H1 (cell line): ENCODE results near the gene CIRBP. TPM values are rescaled to one million over a fixed set of nuclear protein-coding genes. Genes with fewer than 3 reads are reported as not detected.

ENCODE experiments used
- CTCF ChIA-PET: fragments of 300-600 bp; sonication (Branson Sonifier 250); formaldehyde crosslinking; loops from one replicate; lab custom pipeline; 2021; ENCODE audit not compliant: partially characterized antibody; lab: Charles Lee
- POLR2A ChIA-PET: fragments of 300-600 bp; sonication (Branson Sonifier 250); formaldehyde crosslinking; loops from one replicate; lab custom pipeline; 2021; ENCODE audit warnings: inconsistent platforms; ENCODE audit not compliant: partially characterized antibody; lab: Charles Lee
- DNase-seq, 2 experiments: peaks; one replicate each; pipeline versions ENCODE4 v3.0.0 to v3.0.0-alpha.2; 2010 to 2022; ENCODE audit warnings: low spot score in 2 of 2, low read depth in 1 of 2, mixed read lengths in 1 of 2
- FAIRE-seq: peaks from 2 replicates; lab custom pipeline; 2011; peaks lifted over from hg19 to GRCh38; lab: Jason Lieb, UNC
- H2AFZ ChIP-seq: 2 replicates; pipeline ENCODE4 v1.8.1; 2012; ENCODE audit warnings: low read length, inconsistent platforms
- H2AK5ac ChIP-seq: 2 replicates; pipeline ENCODE4 v1.6.1; 2013; ENCODE audit warnings: low read depth, low read length
- H2BK120ac ChIP-seq: replicated peaks from 2 replicates; pipeline ENCODE3; 2013; ENCODE audit warnings: low read depth, low read length, inconsistent platforms
- H2BK12ac ChIP-seq: 2 replicates; pipeline ENCODE4 v1.6.1; 2013; ENCODE audit warnings: low read depth, low read length
- H2BK15ac ChIP-seq: 2 replicates; pipeline ENCODE4 v1.6.1; 2013; ENCODE audit warnings: low read length
- H2BK20ac ChIP-seq: 2 replicates; pipeline ENCODE4 v1.6.1; 2013; ENCODE audit warnings: low read length
- H2BK5ac ChIP-seq: 2 replicates; pipeline ENCODE4 v1.6.1; 2013; ENCODE audit warnings: low read depth, low read length
- H3K14ac ChIP-seq: 2 replicates; pipeline ENCODE4 v1.6.1; 2013; ENCODE audit warnings: inconsistent platforms; ENCODE audit not compliant: insufficient read length
- H3K18ac ChIP-seq: 2 replicates; pipeline ENCODE4 v1.6.1; 2013; ENCODE audit warnings: low read length; ENCODE audit errors: extremely low read depth
- H3K23ac ChIP-seq: 2 replicates; pipeline ENCODE4 v1.6.1; 2013; ENCODE audit warnings: inconsistent platforms; ENCODE audit not compliant: insufficient read length
- H3K23me2 ChIP-seq: 2 replicates; pipeline ENCODE4 v1.6.1; 2013; ENCODE audit warnings: low read depth, low read length
- H3K27ac ChIP-seq: 2 replicates; pipeline ENCODE4 v1.6.1; 2011; ENCODE audit warnings: low read depth, low read length, inconsistent platforms
- H3K27me3 ChIP-seq, 4 experiments: replicated peaks in 1 of 4; 1 replicate in 1 of 4; 2 replicates in 3 of 4; pipeline versions ENCODE4 v1.6.1 to v1.8.1; 2011 to 2013; ENCODE audit warnings: low read length in 3 of 4, mild to moderate bottlenecking in 3 of 4, inconsistent platforms in 2 of 4, mixed read lengths in 2 of 4, moderate library complexity in 1 of 4; ENCODE audit not compliant: control insufficient read depth in 3 of 4, insufficient read depth in 3 of 4; ENCODE audit errors: extremely low read depth in 1 of 4
- H3K36me3 ChIP-seq, 4 experiments: 2 replicates each; pipeline versions ENCODE4 v1.6.1 to v1.8.1; 2011 to 2013; ENCODE audit warnings: mild to moderate bottlenecking in 4 of 4, low read length in 3 of 4, moderate library complexity in 2 of 4, control low read depth in 1 of 4, inconsistent platforms in 1 of 4; ENCODE audit not compliant: insufficient read depth in 4 of 4, control insufficient read depth in 2 of 4
- H3K4ac ChIP-seq: replicated peaks from 2 replicates; pipeline ENCODE3; 2013; ENCODE audit warnings: low read length, low read depth, mixed read lengths, inconsistent platforms; ENCODE audit not compliant: insufficient read length
- H3K4me1 ChIP-seq, 4 experiments: replicated peaks in 1 of 4; 1 replicate in 1 of 4; 2 replicates in 3 of 4; pipeline versions ENCODE4 v1.6.1 to v1.8.1; 2011 to 2013; ENCODE audit warnings: low read length in 3 of 4, inconsistent platforms in 2 of 4, mixed read lengths in 1 of 4; ENCODE audit not compliant: insufficient read depth in 4 of 4, control insufficient read depth in 3 of 4
- H3K4me2 ChIP-seq, 2 experiments: 2 replicates each; pipeline versions ENCODE4 v1.6.1 to v1.8.1; 2011 to 2013; ENCODE audit warnings: low read depth in 2 of 2, low read length in 2 of 2, control low read depth in 1 of 2, inconsistent platforms in 1 of 2, mild to moderate bottlenecking in 1 of 2; ENCODE audit not compliant: insufficient read depth in 1 of 2
- H3K4me3 ChIP-seq, 4 experiments: fragments of 200-600, 300-600 bp in 1 of 4; sonication (generic), shearing (Covaris generic), sonication (Bioruptor Twin) in 1 of 4; 2 replicates each; pipeline versions ENCODE4 v1.5.1 to v1.8.1; 2011 to 2016; ENCODE audit warnings: low read length in 4 of 4, low read depth in 3 of 4, control low read depth in 2 of 4, inconsistent platforms in 2 of 4, mild to moderate bottlenecking in 2 of 4, mixed read lengths in 1 of 4, moderate library complexity in 1 of 4; ENCODE audit not compliant: insufficient read depth in 2 of 4; ENCODE audit errors: extremely low read depth in 1 of 4
- H3K56ac ChIP-seq: replicated peaks from 2 replicates; pipeline ENCODE3; 2013; ENCODE audit warnings: low read depth, mild to moderate bottlenecking, mixed read lengths, low read length, inconsistent platforms; ENCODE audit not compliant: insufficient read length
- H3K79me1 ChIP-seq: 2 replicates; pipeline ENCODE4 v1.6.1; 2013; ENCODE audit warnings: low read depth, low read length, control low read depth
- H3K79me2 ChIP-seq, 2 experiments: 2 replicates each; pipeline versions ENCODE4 v1.6.1 to v1.8.1; 2012 to 2013; ENCODE audit warnings: low read length in 2 of 2, mild to moderate bottlenecking in 2 of 2, inconsistent platforms in 1 of 2; ENCODE audit not compliant: insufficient read depth in 2 of 2, control insufficient read depth in 1 of 2
- H3K9ac ChIP-seq, 4 experiments: replicated peaks in 1 of 4; 1 replicate in 1 of 4; 2 replicates in 3 of 4; pipeline versions ENCODE4 v1.6.1 to v1.8.1; 2011 to 2013; ENCODE audit warnings: low read depth in 3 of 4, low read length in 3 of 4, control low read depth in 2 of 4, mild to moderate bottlenecking in 2 of 4, moderate library complexity in 2 of 4, inconsistent platforms in 1 of 4; ENCODE audit errors: extremely low read depth in 1 of 4
- H3K9me3 ChIP-seq, 2 experiments: 2 replicates each; pipeline versions ENCODE4 v1.6.1 to v1.8.1; 2012 to 2013; ENCODE audit warnings: mild to moderate bottlenecking in 2 of 2, moderate library complexity in 2 of 2, control low read depth in 1 of 2, inconsistent platforms in 1 of 2, low read depth in 1 of 2, low read length in 1 of 2, mixed read lengths in 1 of 2; ENCODE audit not compliant: insufficient read depth in 2 of 2
- H4K20me1 ChIP-seq, 2 experiments: replicated peaks in 1 of 2; 2 replicates each; pipeline versions ENCODE3 to v1.8.1; 2011 to 2013; ENCODE audit warnings: inconsistent platforms in 2 of 2, low read length in 2 of 2, mild to moderate bottlenecking in 1 of 2; ENCODE audit not compliant: insufficient read depth in 2 of 2, control insufficient read depth in 1 of 2
- H4K5ac ChIP-seq: 2 replicates; pipeline ENCODE4 v1.6.1; 2013; ENCODE audit warnings: low read length, low read depth, mixed read lengths, inconsistent platforms; ENCODE audit not compliant: insufficient read length
- H4K8ac ChIP-seq: 2 replicates; pipeline ENCODE4 v1.8.0; 2013; ENCODE audit warnings: mild to moderate bottlenecking, moderate library complexity, low read length, inconsistent platforms; ENCODE audit not compliant: insufficient read depth; ENCODE audit errors: extremely low read depth
- H4K91ac ChIP-seq: replicated peaks from 2 replicates; pipeline ENCODE3; 2013; ENCODE audit warnings: low read length, mixed read lengths, inconsistent platforms; ENCODE audit not compliant: insufficient read length
- CEBPB ChIP-seq: IDR thresholded peaks from 2 replicates; pipeline ENCODE4 v1.6.1; 2012; ENCODE audit warnings: low read depth, low read length
- FOSL1 ChIP-seq: IDR thresholded peaks from 2 replicates; pipeline ENCODE4 v1.6.1; 2011; ENCODE audit warnings: mild to moderate bottlenecking, low read depth, low read length, moderate library complexity; ENCODE audit not compliant: insufficient read depth
- GTF2F1 ChIP-seq: IDR thresholded peaks from 2 replicates; pipeline ENCODE4 v1.6.1; 2012; ENCODE audit warnings: low read depth, low read length, improper control_type of control experiment, borderline replicate concordance
- HDAC6 ChIP-seq: IDR thresholded peaks from one replicate; pipeline ENCODE4 v1.7.1; 2012; ENCODE audit warnings: low read depth, mild to moderate bottlenecking, inconsistent platforms, low read length, moderate library complexity
- WGBS, 2 experiments: shearing (Covaris generic) in 1 of 2; methylation state at CpG; one replicate each; pipeline versions ENCODE4 v1.1.6 to v1.1.7; 2013 to 2015; ENCODE audit warnings: low lambda C conversion rate in 2 of 2, mixed read lengths in 2 of 2, inconsistent platforms in 1 of 2, low coverage in 1 of 2, missing lambda C conversion rate in 1 of 2; ENCODE audit not compliant: insufficient replicate concordance in 2 of 2, insufficient coverage in 1 of 2, insufficient read length in 1 of 2; ENCODE audit errors: extremely low coverage in 1 of 2, missing lambda C conversion rate in 1 of 2; 5-methylcytosine and 5-hydroxymethylcytosine counted together
- polyA plus RNA-seq, 7 experiments: library from polyadenylated mRNA; depleted of rRNA in 3 of 7; stranded (reverse) in 5 of 7; unstranded in 2 of 7; fragments of >200 nt in 5 of 7; fragments of 200-250 nt in 2 of 7; gene quantifications; 1 replicate in 5 of 7; 2 replicates in 1 of 7; 4 replicates in 1 of 7; pipeline versions ENCODE4 v1.2.1 to v1.2.3, GENCODE V29; 2011 to 2013; ENCODE audit warnings: missing spikeins in 2 of 7, mixed read lengths in 2 of 7
- total RNA-seq: library from RNA; stranded (reverse); fragmentation: NEBNext Ultra II Directional; extraction: Animal tissue kit (Norgen Biotek cat#: 25700); gene quantifications from 2 replicates; pipeline ENCODE4 v1.2.1, GENCODE V29; 2021

Gene CIRBP
- total and polyA plus RNA-seq, 2 of the 8 experiments (the other 6 are each of a cell fraction or from before 2014, with no cell fraction given): 175 to 199 TPM

- no peak for FAIRE-seq
- 89% methylated on average over 9 of the region's 16 CpGs; no CpG with 5 or more reads in 1 of the 2 experiments for whole genome bisulfite sequencing, 2 experiments
- no peak for DNase-seq
Measured at GRCh38 chr19:1322198-1322981, 53.3 kb downstream of the CIRBP start.

More at GRCh38 chr19:1322198-1322981, 53.3 kb downstream of the CIRBP start:
- Histone ChIP-seq H2AFZ (no peak overlapping the region), H3K36me3 (no peaks in the 10 kb centered on the region), H3K4me1 (no peaks in the 10 kb centered on the region), H4K5ac (no peak overlapping the region), H4K91ac (no peak overlapping the region), H3K4me3 (no peak overlapping the region), H2AK5ac (no peak overlapping the region), H4K8ac (no peak overlapping the region), H3K4me2 (no peak overlapping the region), H3K9ac (no peak overlapping the region), H3K18ac (no peak overlapping the region), H2BK15ac (no peak overlapping the region), H3K23me2 (no peaks in the 10 kb centered on the region), H2BK20ac (no peak overlapping the region), H3K56ac (no peak overlapping the region), H3K79me1 (no peaks in the 10 kb centered on the region), H3K27me3 (no peaks in the 10 kb centered on the region; a peak in 1 of 7 replicates), H2BK12ac (no peak overlapping the region), H3K23ac (no peak overlapping the region), H4K20me1 (no peaks in the 10 kb centered on the region), H3K9me3 (no peaks in the 10 kb centered on the region), H3K14ac (no peak overlapping the region), H2BK5ac (no peak overlapping the region), H3K79me2 (no peaks in the 10 kb centered on the region), H3K4ac (no peak overlapping the region), H3K27ac (no peak overlapping the region), H2BK120ac (no peak overlapping the region)
- ChIA-PET POLR2A (interaction anchor here (1.4 to 1.6 kb wide), 2 partner anchors 11 to 47 kb away, joined by 3 read pairs; partner anchors contain the start of gene FAM174C), CTCF (interaction anchor here (1.2 kb wide), 1 partner anchor 12 kb away, joined by 3 read pairs; no protein-coding TSS in a partner anchor)
- TF ChIP-seq GTF2F1: no peak
- TF ChIP-seq CEBPB: no peak
- TF ChIP-seq FOSL1: no peak
- no peak for TF ChIP-seq HDAC6
